Lung (tissue), 12 donors: ENCODE data around the gene COL9A3. TPM values are rescaled to one million over a fixed set of nuclear protein-coding genes. Genes with fewer than 3 reads are reported as not detected.
"Not testable (repeated sequence)": the region's sequence is repeated elsewhere in the genome, so short reads cannot be mapped to it uniquely, and the experiment has no call there.

ENCODE experiments used
- ATAC-seq: fragments of 200-7000 bp; cut with Tn5 transposase; one replicate; pipeline ENCODE4 v1.9.1; 2020; ENCODE audit warnings: moderate number of reproducible peaks; ENCODE audit not compliant: insufficient read depth, low FRiP score
- DNase-seq, 3 donors: peaks; one replicate each; pipeline ENCODE4 v3.0.0-alpha.2; 2013 to 2017
- H3K27ac ChIP-seq, 2 donors: one replicate each; pipeline ENCODE4 v1.5.1; 2013; ENCODE audit warnings: mild to moderate bottlenecking in 2 of 2, moderate library complexity in 2 of 2, control low read depth in 1 of 2, inconsistent platforms in 1 of 2, low read depth in 1 of 2, low read length in 1 of 2
- H3K27me3 ChIP-seq, 3 donors: one replicate each; pipeline ENCODE4 v1.5.1; 2013; ENCODE audit warnings: low read length in 2 of 3; ENCODE audit not compliant: control insufficient read depth in 3 of 3, insufficient read depth in 3 of 3
- H3K36me3 ChIP-seq, 4 donors: one replicate each; pipeline ENCODE4 v1.5.1; 2013; ENCODE audit warnings: low read length in 4 of 4, mild to moderate bottlenecking in 1 of 4, moderate library complexity in 1 of 4; ENCODE audit not compliant: control insufficient read depth in 4 of 4, insufficient read depth in 4 of 4
- H3K4me1 ChIP-seq, 5 donors: one replicate each; pipeline ENCODE4 v1.5.1; 2013; ENCODE audit warnings: low read length in 5 of 5, mild to moderate bottlenecking in 2 of 5, moderate library complexity in 1 of 5; ENCODE audit not compliant: control insufficient read depth in 5 of 5, insufficient read depth in 5 of 5
- H3K4me3 ChIP-seq: one replicate; pipeline ENCODE4 v1.5.1; 2013; ENCODE audit warnings: mild to moderate bottlenecking, control low read depth, moderate library complexity
- H3K9ac ChIP-seq, 2 donors: one replicate each; pipeline ENCODE4 v1.5.1; 2013; ENCODE audit warnings: low read length in 2 of 2, control low read depth in 1 of 2; ENCODE audit not compliant: insufficient read depth in 1 of 2
- H3K9me3 ChIP-seq, 4 donors: one replicate each; pipeline ENCODE4 v1.5.1; 2013; ENCODE audit warnings: low read length in 3 of 4, mild to moderate bottlenecking in 1 of 4, moderate library complexity in 1 of 4; ENCODE audit not compliant: control insufficient read depth in 4 of 4, insufficient read depth in 3 of 4
- CTCF ChIP-seq: IDR thresholded peaks from 2 replicates; pipeline ENCODE4 v1.5.1; 2012; ENCODE audit warnings: mild to moderate bottlenecking; ENCODE audit errors: control extremely low read depth, extremely low read depth
- WGBS, 2 donors: extraction: QIAGEN DNeasy Blood & Tissue Kit; methylation state at CpG; one replicate each; pipeline ENCODE4 v1.1.7; 2013; 5-methylcytosine and 5-hydroxymethylcytosine counted together
- polyA plus RNA-seq, 2 donors: library from polyadenylated mRNA; stranded (reverse); fragments of 200-250 nt; gene quantifications; one replicate each; pipeline ENCODE4 v1.2.1, GENCODE V29; 2013
- total RNA-seq, 2 donors: library from RNA; depleted of rRNA in 1 of 2; stranded (reverse); fragments of >200 nt in 1 of 2; gene quantifications; one replicate each; pipeline ENCODE4 v1.2.1, GENCODE V29; 2014 to 2021
- donor health status: control.
- donor health status: control.
- donor health status: Bipolar disorder and iron deficiency.
- donor health status: healthy.
- donor health status: DM: yes; HTN: yes; CAD: no.

COL9A3 gene
- total and polyA plus RNA-seq, 4 donors: 0.55 to 26.1 (median 4.0) TPM

- no peak for ATAC-seq
Measured at GRCh38 chr20:62844182-62844581, 27.3 kb downstream of the COL9A3 start.

GRCh38 chr20:62845416-62846160 is 28.7 kb downstream of the COL9A3 start:
- WGBS, 2 donors: 95 to 96% methylated on average over 16 of the region's 16 CpGs
- no peak for ATAC-seq
- no peak for DNase-seq
- Histone ChIP-seq H3K27me3 (no peaks in the 10 kb centered on the region), H3K9ac (no peak overlapping the region), H3K36me3 (peaks cover 0 to 8% (median under 1%) of the 10 kb centered on the region in 4 donors), H3K9me3 (no peaks in the 10 kb centered on the region), H3K4me3 (no peak overlapping the region), H3K27ac (no peak overlapping the region), H3K4me1 (no peaks in the 10 kb centered on the region)
- TF ChIP-seq CTCF: no peak

More at GRCh38 chr20:62844182-62844581, 27.3 kb downstream of the COL9A3 start:
- Histone ChIP-seq H3K36me3 (peaks cover 0 to 8% (median under 1%) of the 10 kb centered on the region in 4 donors), H3K9me3 (no peaks in the 10 kb centered on the region), H3K4me3 (no peak overlapping the region), H3K9ac (no peak overlapping the region), H3K27ac (no peak overlapping the region), H3K4me1 (no peaks in the 10 kb centered on the region), H3K27me3 (no peaks in the 10 kb centered on the region)
- no peak for DNase-seq
- WGBS, 2 donors: 97% methylated on average over 7 of the region's 7 CpGs
- no peak for TF ChIP-seq CTCF

GRCh38 chr20:62846166-62846890 is 29.5 kb downstream of the COL9A3 start:
- no peak overlapping the region for H3K4me3 ChIP-seq
- 93 to 95% methylated on average over 19 of the region's 19 CpGs for WGBS, 2 donors
- ATAC-seq (no peak), DNase-seq (no peak)
- H3K4me1 ChIP-seq: no peaks in the 10 kb centered on the region
- no peaks in the 10 kb centered on the region for H3K27me3 ChIP-seq
- H3K36me3 ChIP-seq: peaks cover 0 to 5% (median 2%) of the 10 kb centered on the region in 4 donors
- H3K27ac ChIP-seq: no peak overlapping the region
- H3K9me3 ChIP-seq: no peaks in the 10 kb centered on the region
- no peak for TF ChIP-seq CTCF
- no peak overlapping the region for H3K9ac ChIP-seq

GRCh38 chr20:62848917-62849316 is 32.1 kb downstream of the COL9A3 start:
- WGBS, 2 donors: 95% methylated on average over 7 of the region's 7 CpGs
- H3K9me3 ChIP-seq, ATAC-seq, DNase-seq, H3K27ac ChIP-seq, H3K4me1 ChIP-seq, H3K4me3 ChIP-seq, H3K27me3 ChIP-seq, H3K9ac ChIP-seq: not testable (repeated sequence)
- peaks cover 0 to 12% (median 8%) of the 10 kb centered on the region in 4 donors for H3K36me3 ChIP-seq
